GM23248 (cell line): ENCODE measurements around the gene NCF2.

Experiments
- EZH2 ChIP-seq: fragments of 200-600 bp; sonication (generic); IDR thresholded peaks from 2 replicates; pipeline ENCODE4 v1.6.1; 2018; ENCODE audit warnings: antibody characterized with exemption, mild to moderate bottlenecking; ENCODE audit not compliant: insufficient read depth, poor library complexity, severe bottlenecking
- EZH2phosphoT487 ChIP-seq: fragments of 200-600 bp; sonication (generic); IDR thresholded peaks from 2 replicates; pipeline ENCODE4 v1.6.1; 2018; ENCODE audit warnings: antibody characterized with exemption, moderate library complexity, mild to moderate bottlenecking, low read depth; ENCODE audit not compliant: insufficient read depth

- TF ChIP-seq EZH2phosphoT487 (no peak), EZH2 (no peak)
Observed at GRCh38 chr1:183635099-183635605, 44.9 kb upstream of the NCF2 start.
